Fibroblast of villous mesenchyme (primary cell): Measurements from ENCODE around the gene TCERG1L. TPM values are rescaled to one million over a fixed set of nuclear protein-coding genes. Genes with fewer than 3 reads are reported as not detected.

Experiments used
- DNase-seq: peaks from one replicate; pipeline ENCODE4 v3.0.0-alpha.2; 2010; ENCODE audit warnings: low read depth
- H3K4me3 ChIP-seq: 2 replicates; pipeline ENCODE4 v1.5.1; 2011; ENCODE audit warnings: low read depth, mild to moderate bottlenecking, low read length
- total RNA-seq: library from RNA; depleted of rRNA; stranded (reverse); fragments of >200 nt; gene quantifications from 2 replicates; pipeline ENCODE4 v1.2.3, GENCODE V29; 2012
- TF ChIP-seq, protein P1 (sequence below): IDR thresholded peaks from 2 replicates; pipeline ENCODE4 v1.5.1; 2012; ENCODE audit warnings: low read depth, mild to moderate bottlenecking, low read length; ENCODE audit not compliant: insufficient read depth

Gene TCERG1L
- total RNA-seq, 1 donor: not detected

DNA sequence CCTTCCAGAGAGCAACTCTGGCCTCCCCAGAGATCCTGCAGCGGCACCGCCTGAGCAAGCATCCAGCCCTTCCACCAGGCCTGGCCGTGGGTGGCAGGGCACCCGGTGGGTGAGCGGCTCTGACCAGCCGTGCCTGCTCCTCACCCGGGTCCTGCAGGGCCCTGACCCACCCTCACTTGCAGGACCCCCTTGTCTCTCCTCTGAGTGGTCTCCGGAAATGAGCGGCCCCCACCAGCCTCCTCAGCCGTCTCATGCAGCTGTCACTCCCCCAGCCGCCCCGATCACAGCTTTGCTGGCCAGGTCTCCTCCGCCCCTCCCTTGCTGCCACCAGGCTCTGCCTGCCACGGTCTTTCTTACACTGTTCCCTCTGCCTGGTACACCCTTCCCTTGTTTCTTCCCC lies 218.2 kb downstream of the TCERG1L start:
- TF ChIP-seq, protein P1, sequence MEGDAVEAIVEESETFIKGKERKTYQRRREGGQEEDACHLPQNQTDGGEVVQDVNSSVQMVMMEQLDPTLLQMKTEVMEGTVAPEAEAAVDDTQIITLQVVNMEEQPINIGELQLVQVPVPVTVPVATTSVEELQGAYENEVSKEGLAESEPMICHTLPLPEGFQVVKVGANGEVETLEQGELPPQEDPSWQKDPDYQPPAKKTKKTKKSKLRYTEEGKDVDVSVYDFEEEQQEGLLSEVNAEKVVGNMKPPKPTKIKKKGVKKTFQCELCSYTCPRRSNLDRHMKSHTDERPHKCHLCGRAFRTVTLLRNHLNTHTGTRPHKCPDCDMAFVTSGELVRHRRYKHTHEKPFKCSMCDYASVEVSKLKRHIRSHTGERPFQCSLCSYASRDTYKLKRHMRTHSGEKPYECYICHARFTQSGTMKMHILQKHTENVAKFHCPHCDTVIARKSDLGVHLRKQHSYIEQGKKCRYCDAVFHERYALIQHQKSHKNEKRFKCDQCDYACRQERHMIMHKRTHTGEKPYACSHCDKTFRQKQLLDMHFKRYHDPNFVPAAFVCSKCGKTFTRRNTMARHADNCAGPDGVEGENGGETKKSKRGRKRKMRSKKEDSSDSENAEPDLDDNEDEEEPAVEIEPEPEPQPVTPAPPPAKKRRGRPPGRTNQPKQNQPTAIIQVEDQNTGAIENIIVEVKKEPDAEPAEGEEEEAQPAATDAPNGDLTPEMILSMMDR: no peak
- no peak for DNase-seq
- H3K4me3 ChIP-seq: no peak overlapping the region

DNA sequence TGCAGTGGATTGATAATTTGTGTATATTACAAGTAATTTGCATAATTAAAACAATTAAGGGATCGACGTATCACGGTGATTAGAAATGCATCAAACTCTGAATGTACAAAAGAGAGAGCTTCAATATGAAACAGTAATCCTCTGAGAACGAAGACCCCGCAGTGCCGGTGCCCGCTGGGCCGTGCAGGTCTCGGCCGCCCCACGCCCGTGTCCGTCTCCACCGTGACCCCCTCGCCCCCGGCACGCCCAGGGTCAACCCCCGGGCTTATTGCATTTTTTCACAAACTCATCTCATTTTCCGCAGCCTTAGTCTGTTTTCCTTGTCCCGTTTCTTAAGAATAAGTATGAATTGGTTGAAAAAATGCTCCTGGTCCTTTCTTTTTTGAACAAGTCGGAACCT lies 218.6 kb downstream of the TCERG1L start:
- TF ChIP-seq, protein P1: no peak
- no peak overlapping the region for H3K4me3 ChIP-seq
- DNase-seq: no peak

DNA sequence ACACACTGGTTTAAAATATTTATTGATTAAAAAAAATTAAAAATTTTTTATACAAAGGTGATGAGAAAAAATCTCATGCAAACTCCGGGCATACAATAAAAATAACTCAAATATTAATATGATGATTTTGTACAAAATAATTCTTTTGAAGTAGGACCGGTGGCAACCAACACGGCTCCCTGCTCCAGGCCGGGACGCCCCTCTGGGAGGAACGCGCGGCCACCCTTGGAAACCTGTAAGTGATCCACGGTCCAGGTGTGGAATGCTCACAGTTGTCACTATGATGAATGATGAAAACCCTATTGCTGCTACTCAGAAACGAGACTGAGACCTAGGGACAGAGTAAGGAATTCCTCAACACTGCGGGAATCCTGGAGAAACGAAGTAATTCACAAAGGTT lies 219.1 kb downstream of the TCERG1L start:
- TF ChIP-seq, protein P1: no peak
- no peak overlapping the region for H3K4me3 ChIP-seq
- DNase-seq: no peak

DNA sequence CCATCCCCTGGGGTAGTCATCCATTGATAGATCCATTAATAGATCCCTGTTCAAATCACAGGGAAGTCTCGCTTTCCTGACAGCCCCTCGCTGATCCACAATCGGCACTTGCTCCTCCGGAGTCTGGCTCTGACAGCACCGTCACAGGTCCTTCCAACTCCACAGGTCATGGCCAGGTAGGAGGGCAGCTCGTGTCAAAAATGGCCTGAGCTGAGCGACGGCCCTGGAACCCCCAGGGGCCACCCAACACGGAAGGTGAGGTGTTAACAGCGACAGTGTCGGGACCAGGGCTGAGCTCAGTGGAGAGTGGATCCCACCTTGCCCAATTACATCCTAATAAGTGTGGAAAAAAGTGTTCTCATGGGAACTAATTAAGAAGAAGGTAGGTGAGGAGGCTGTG lies 219.8 kb downstream of the TCERG1L start:
- DNase-seq: no peak
- H3K4me3 ChIP-seq: no peak overlapping the region
- TF ChIP-seq, protein P1: no peak

DNA sequence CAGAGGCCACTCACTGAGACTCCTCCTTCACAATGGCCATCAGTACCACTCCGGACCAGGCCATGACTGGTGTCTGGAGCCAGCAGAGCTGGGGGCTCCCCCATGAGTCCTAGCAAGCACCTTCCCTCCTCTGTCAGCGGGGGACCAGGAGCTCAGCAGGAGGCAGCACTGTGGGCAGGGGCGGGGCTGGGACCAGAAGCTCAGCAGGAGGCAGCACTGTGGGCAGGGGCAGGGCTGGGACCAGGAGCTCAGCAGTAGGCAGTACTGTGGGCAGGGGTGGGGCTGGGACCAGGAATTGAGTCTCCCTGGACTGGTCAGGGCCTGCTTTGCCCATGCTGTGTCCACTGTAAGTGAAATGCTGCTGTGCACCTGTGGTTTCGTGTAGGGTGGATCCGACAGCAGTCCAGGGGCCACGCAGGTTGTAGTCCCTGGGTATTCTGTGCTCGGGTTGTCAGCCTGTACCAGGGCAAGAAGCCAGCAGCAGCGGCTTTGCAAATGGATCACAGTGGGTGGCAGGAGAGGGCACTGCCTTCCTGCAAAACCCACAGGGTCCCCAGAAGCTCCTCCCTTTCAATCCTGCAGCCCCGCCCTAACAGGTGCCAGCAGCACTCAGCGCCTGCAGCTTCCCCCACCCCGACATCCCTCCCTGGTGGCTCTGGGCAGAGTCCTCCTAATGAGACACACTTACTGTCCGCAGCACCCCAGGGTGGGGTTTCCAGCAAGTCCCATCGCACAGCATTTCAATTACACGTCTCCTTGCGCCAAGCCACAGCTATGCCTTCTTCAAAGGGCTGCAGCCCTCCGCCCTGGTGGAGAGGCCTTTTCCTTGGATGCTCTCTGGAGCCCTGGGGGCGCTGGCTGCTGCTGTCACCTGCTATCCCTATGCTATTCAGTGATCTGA lies 220.5 kb downstream of the TCERG1L start:
- no peak overlapping the region for H3K4me3 ChIP-seq
- no peak for DNase-seq
- TF ChIP-seq, protein P1: no peak

DNA sequence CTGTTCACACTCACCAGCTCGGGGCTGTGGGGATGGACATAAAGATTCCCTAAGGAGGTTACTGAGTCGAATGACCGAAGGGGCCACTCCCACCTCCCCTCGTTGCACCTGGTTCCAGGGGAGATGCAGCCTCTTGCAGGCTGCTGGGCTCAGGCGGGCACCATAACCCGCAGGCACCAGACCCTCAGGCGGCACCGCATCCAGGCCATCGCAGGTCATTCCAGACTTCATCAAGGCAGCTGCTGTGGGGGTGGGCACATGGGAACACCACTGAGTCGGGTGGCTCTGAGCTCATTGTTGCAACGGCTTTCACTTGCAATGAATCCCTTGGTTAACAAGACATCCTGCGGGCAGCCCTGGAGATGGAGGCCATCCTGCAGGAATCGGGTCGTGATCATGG lies 221.7 kb downstream of the TCERG1L start:
- no peak for DNase-seq
- TF ChIP-seq, protein P1: no peak
- H3K4me3 ChIP-seq: no peak overlapping the region
